Fibroblast of skin of back (primary cell): ENCODE results near the gene CDC34.
A peak's percentile ranks its signal among the peaks of the same experiment; 100 is the strongest.

Experiments
- DNase-seq: peaks from one replicate; pipeline ENCODE4 v3.0.0-alpha.2; 2013

The CDC34 gene

DNA sequence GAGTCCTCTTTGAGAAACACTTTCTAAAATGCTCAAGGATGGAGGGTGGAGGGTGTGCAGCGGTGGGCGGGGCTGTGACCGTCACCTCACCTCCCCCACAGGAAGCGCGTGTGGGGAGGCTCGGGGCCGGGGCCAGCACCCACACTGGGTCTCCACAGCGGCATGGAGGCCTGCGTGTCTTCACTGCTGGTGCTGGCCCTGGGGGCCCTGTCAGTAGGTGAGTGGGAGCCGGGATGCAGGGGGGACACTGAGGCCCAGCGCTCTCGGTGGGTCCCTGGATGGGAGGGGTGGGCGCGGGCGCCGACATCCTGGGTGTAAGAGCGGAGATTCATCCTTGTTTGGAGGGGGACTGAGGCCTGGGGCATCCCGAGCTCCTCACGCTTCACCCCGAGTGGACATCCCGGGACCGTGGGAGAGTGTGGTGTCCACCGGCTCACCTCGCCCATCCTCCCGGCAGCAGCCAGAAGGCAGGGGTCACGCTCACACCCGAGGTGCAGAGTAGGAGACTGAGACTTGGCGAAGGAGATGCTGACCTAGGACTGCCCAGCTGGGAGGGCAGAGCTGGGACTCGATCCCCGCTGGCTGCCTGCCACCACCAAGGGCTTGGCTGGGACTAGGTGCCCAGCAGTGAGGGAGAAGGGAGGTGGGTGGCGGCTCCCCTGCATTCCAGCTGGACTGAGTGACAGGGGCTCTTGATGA is 12.5 kb downstream of the CDC34 start, which contains the start of gene GZMM:
Gene GZMM, plus strand, starts transcription at position 144 of the 699 bp plus-strand sequence. Its CDS starts 19 bp downstream, at position 163.
- DNase-seq: no peak

DNA sequence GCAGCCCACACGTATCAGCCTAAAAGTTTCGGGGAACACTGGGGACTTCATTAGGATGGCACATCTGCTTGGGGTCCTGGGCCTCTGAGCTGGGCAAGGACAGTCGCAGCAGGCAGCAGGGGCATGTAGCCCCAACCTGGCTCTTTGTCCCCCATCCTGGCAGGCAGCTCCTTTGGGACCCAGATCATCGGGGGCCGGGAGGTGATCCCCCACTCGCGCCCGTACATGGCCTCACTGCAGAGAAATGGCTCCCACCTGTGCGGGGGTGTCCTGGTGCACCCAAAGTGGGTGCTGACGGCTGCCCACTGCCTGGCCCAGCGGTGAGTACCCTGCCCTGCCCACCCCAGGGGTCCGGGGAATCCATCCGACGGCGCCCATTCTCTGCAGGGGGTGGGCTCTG is 15.6 kb downstream of the CDC34 start:
- no peak for DNase-seq

DNA sequence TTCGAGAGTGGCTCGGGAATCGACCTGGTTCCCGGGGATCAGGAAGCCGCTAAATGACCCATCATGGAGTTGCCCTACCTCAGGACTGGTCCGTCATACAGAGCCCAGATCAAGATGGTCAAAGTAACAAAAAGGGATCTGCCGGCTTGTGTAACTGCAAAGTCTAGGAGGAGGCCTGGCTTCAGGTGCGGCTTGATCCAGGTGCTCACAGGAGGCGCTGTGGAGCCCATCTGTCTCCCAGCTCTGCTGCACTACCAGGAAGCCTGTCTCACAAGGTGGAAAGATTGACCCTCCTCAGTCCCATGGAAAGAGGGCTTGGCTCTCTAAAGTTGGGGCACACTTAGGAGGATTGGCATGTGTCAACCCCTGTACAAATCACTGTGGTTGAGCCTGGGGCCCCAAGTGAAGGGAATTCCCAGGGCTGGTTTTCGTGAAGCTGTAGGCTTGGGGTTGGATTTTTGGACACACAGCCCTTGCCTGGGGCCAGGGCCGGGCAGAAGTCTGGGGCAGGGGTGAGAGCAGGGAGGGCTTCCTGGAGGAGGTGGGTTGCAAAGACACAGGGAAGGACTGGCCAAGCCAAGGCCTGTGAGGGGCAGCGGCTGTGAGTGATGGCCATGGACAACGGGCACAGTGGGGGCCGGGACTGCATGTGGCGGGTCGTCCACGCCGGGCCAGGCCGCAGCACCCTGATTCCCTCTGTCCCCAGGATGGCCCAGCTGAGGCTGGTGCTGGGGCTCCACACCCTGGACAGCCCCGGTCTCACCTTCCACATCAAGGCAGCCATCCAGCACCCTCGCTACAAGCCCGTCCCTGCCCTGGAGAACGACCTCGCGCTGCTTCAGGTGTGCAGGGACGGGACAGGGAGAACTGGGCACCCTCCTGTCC is 16.5 kb downstream of the CDC34 start:
- no peak for DNase-seq

DNA sequence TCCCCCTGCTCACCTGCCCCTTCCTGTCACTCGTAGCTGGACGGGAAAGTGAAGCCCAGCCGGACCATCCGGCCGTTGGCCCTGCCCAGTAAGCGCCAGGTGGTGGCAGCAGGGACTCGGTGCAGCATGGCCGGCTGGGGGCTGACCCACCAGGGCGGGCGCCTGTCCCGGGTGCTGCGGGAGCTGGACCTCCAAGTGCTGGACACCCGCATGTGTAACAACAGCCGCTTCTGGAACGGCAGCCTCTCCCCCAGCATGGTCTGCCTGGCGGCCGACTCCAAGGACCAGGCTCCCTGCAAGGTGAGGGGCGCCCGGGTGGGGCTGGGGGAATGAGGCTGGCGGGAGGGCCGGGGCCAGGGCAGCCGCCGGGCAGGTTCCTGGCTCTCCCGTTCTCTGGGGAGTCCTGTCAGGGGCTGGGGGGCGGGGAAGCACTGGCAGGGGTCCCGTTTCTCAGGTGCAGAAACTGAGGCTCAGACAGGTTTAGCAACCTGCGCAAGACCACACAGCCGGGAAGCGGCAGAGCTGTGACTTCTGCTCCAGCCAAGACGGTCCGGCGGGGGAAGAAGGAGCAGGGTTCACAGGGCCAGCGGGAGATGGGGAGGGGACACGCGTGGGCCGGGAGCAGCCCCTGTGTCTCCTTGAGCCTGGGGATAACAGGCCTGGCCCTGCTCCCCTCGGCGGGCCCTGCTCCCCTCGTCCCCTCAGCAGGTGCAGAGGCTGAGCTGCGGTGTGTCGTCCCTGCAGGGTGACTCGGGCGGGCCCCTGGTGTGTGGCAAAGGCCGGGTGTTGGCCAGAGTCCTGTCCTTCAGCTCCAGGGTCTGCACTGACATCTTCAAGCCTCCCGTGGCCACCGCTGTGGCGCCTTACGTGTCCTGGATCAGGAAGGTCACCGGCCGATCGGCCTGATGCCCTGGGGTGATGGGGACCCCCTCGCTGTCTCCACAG is 17.6 kb downstream of the CDC34 start:
- DNase-seq: no peak

DNA sequence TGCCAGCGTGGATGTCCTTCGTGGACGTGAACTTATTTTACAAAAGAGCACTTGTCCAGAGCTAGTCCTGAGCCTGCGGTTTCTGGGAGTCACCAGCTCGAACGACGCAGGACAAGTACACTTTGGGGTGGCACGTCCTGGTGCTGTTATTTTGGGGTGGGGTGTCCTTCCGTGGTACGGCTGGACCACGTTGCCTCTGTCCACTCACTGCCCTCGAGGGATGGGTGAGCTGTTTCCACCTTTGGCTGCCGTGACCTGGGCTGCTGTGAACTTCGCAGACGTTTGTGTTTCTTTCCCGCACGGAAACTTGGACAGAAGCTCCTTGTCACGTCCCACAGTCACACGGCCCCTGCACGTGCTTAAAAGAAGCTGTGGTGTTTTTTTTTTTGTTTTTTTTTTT is 23.3 kb downstream of the CDC34 start:
- no peak for DNase-seq

GRCh38 chr19:555474-555808 is 23.9 kb downstream of the CDC34 start:
- no peak for DNase-seq

DNA sequence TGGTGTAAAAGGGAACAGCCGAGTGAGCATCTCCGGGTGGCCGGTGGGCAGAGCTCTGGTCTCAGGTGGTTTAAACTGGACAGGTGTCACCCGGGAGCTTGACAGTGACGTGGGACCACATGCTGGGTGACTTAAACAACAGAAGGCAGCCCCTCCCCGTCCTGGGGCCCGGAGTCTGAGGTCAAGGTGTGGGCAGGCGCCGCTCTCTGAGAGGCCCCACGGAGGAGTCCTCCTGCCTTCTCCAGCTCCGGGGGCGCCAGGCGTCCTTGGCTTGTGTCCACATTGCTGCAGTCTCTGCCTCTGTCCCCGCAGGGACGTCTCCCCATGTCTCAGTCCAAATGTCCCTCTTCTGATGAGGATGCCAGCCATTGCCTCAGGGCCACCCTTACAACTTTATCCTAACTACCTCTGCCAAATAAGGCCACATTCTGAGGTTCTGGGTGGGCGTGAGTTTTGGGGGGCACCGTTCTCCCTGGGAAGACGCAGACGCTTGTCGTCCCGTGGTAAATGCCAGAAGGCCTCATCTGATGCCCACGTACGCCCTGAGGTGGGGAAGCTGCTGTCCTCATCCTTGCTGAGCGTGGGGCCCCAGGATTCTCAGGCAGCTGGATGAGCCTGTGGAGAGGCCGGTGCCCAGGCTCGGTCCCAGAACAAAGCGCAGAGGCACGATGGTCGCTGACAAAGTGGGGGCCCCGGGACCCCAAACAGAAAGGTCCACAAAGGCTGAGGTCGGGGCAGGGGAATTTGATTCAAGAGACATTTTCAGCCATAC is 25.2 kb downstream of the CDC34 start:
- no peak for DNase-seq

DNA sequence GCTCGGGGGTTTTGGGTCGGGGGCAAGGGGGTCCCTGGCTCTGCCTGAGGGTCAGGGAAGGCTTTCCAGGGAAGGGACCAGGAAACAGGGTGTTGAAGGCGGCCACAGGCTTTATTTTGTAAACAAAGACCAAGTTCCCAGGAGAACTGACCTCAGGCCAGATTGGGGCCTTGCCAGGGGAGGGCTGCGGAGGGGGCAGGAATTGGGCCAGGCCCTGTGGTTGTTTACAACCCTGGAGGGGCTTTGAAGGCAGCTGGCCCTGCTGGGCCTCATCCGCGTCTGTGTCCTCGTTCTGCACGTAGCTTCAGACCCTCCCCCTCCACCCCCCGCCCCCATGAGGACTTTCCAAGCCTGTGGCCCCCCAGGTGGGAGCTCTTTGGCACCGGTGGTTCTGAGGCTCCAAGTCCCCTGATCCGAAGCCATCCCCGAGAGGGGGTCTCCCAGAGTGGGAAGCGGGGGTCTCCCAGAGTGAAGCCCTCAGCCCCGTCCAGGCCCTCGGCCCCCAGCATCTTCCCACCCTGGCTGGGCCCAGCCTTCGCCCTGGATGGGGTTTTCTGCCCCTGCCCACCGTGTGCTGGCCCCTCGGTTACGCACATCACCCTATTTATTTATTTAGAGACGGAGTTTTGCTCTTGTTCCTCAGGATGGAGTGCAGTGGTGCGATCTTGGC is 27.3 kb downstream of the CDC34 start:
- DNase-seq: no peak

DNA sequence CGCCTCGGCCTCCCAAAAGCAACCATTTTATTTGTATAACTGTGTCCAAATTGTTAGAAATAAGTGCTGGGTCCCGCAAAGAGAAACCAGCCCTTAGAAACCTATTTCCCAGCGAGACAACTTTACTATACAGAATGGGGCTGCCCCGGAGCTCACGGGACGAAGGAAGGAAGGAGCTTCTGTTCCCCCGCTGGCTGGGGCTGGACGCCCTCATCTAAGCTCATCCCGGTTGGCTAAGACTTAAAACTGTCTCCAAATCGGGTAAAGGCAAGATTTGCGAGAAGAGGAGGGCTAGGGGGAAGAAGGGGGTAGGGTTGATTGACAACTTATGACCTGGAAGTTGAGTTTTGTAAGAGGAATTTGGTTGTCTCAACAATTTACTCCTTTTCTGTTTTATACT is 28.6 kb downstream of the CDC34 start:
- no peak for DNase-seq

DNA sequence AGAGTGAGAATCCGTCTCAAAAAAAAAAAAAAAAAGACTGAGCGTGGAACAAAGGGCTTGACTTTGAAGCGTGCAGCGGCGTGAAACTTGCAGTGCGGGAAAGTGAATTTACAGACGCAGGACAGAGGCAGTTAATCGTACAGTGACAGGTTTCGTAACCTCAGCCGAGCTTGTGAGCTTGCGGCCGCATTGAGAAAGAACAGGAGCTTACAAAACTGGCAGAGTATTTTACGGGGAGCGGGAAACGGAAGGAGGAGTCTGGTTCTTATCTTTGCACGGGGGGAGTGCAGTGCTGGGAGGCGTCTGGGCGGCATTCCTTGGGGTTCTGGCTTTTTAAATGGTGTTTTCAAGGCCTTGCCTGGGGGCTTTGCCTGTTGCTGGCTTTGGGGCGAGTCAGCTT is 34.8 kb downstream of the CDC34 start:
- DNase-seq: no peak

GRCh38 chr19:566844-567243 is 35.3 kb downstream of the CDC34 start:
- no peak for DNase-seq

- no peak for DNase-seq
Observed at GRCh38 chr19:567296-567900, 35.8 kb downstream of the CDC34 start.

DNA sequence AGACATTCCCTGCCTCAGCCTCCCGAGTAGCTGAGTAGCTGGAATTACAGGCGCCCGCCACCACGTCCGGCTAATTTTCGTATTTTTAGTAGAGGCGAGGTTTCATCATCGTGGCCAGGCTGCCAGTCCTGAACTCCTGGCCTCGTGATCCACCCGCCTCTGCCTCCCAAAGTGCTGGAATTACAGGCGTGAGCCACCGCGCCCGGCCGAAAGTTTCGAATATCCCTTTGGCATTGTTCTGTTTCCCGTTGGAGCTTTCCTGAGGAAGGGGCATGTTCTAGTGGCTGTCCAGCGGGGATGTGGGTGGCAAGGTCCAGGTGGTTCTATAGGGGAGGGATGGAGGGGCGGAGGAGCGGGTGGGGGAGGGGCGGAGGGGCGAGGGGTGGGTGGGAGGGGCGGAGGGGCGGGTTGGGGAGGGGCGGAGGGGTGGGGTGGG is 38.7 kb downstream of the CDC34 start:
- DNase-seq: no peak

DNA sequence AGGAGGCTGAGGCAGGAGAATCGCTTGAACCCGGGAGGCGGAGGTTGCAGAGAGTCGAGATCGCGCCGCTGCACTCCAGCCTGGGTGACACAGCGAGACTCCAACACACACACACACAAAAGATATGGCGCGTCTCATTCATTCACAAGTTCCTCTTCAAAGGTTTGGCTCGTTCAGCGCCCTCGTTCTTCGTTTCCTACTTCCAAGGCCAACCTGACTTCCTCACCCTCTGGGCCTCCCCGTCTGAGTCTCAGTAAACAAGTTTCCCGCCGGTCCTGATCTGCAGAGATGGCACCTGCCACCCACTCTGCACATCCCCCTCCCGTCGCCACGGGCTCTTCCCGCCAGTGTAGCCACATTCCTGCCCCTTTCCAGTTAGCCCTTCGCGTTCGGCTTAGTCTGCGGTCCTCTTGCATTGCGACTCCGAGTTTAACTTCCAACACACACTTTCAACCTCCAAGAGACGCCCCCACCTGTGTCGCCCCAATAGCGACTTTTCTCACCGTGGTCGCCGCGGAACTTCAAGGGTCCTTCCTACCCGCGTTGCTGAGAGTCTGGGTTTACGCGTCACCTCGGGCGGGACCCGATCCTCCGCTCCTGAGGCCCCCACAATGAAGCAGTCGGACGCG is 39.5 kb downstream of the CDC34 start:
- no peak for DNase-seq

- DNase-seq: no peak
Observed at GRCh38 chr19:571566-571974, 40.0 kb downstream of the CDC34 start.

DNA sequence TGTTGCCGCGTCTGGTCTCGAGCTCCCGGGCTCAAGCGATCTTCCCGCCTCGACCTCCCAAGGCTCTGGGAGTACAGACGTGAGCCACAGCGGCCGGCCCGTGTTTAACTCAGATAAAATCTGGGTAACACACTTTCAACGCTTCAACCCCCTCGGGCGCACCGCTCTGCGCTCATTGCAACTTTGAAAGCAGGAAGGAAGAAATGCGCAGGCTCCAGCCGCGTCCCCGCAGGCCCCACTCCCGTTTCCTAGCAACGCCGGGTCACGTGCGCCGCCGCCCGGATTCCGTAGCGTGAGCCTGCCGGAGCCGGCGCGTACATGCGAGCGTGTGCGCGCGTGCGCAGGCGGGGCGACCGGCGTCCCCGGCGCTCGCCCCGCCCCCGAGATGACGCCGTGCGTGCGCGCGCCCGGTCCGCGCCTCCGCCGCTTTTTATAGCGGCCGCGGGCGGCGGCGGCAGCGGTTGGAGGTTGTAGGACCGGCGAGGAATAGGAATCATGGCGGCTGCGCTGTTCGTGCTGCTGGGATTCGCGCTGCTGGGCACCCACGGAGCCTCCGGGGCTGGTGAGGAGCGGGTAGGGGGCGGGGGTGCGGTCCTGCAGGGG is 40.7 kb downstream of the CDC34 start, which contains the start of gene BSG:
Gene BSG, plus strand, starts transcription at position 457 of the 603 bp plus-strand sequence. Its CDS starts 39 bp downstream, at position 496.
- DNase-seq: peak; percentile 97

- peak; percentile 50 for DNase-seq
Observed at GRCh38 chr19:572743-573518, 41.4 kb downstream of the CDC34 start.

GRCh38 chr19:573519-573825 is 41.9 kb downstream of the CDC34 start:
- no peak for DNase-seq
